HCEC 1CT (cell line): Measurements from ENCODE around the gene ANKRD13A.
"Not testable (repeated sequence)": the region's sequence is repeated elsewhere in the genome, so short reads cannot be mapped to it uniquely, and the experiment has no call there.

Experiments
- DNase-seq: peaks from one replicate; pipeline ENCODE4 v3.0.0-alpha.2; 2017

The ANKRD13A gene

GRCh38 chr12:109986236-109986635 lies 13.0 kb upstream of the ANKRD13A start:
- not testable (repeated sequence) for DNase-seq

- DNase-seq = no peak
Measured at GRCh38 chr12:109987615-109988014, 11.6 kb upstream of the ANKRD13A start.

GRCh38 chr12:109988274-109988673 lies 11.0 kb upstream of the ANKRD13A start:
- no peak for DNase-seq

GRCh38 chr12:109988903-109989302 lies 10.3 kb upstream of the ANKRD13A start:
- DNase-seq = no peak

- no peak for DNase-seq
Measured at GRCh38 chr12:109989380-109989779, 9.8 kb upstream of the ANKRD13A start.

GRCh38 chr12:109991586-109991985 lies 7.6 kb upstream of the ANKRD13A start:
- no peak for DNase-seq

- no peak for DNase-seq
Measured at GRCh38 chr12:109993091-109993490, 6.1 kb upstream of the ANKRD13A start.

- no peak for DNase-seq
Measured at GRCh38 chr12:109994401-109995175, 4.6 kb upstream of the ANKRD13A start.

GRCh38 chr12:109995361-109995685 lies 3.9 kb upstream of the ANKRD13A start:
- DNase-seq = no peak

GRCh38 chr12:109995686-109996482 lies 3.3 kb upstream of the ANKRD13A start, which contains the start of gene GIT2:
Gene GIT2, minus strand, starts transcription at chr12:109996368. Its CDS starts 144 bp downstream, at chr12:109996224.
- peak; percentile 89 for DNase-seq

- DNase-seq = no peak
Measured at GRCh38 chr12:109996483-109996853, 2.8 kb upstream of the ANKRD13A start.

GRCh38 chr12:109997393-109997792 lies 1.8 kb upstream of the ANKRD13A start:
- no peak for DNase-seq

- DNase-seq = no peak
Measured at GRCh38 chr12:109998241-109998903, 858 bp upstream of the ANKRD13A start.

- no peak for DNase-seq
Measured at GRCh38 chr12:109999649-109999971, 380 bp downstream of the ANKRD13A start.

GRCh38 chr12:109999983-110000505 lies 814 bp downstream of the ANKRD13A start:
- DNase-seq = peak; percentile 47

- DNase-seq = peak; percentile 93
Measured at GRCh38 chr12:110001596-110001995, 2.4 kb downstream of the ANKRD13A start.

GRCh38 chr12:110002676-110003515 lies 3.7 kb downstream of the ANKRD13A start:
- no peak for DNase-seq

GRCh38 chr12:110004598-110004997 lies 5.4 kb downstream of the ANKRD13A start:
- DNase-seq = no peak

GRCh38 chr12:110005319-110005973 lies 6.2 kb downstream of the ANKRD13A start:
- DNase-seq = no peak

GRCh38 chr12:110006115-110006514 lies 6.9 kb downstream of the ANKRD13A start:
- no peak for DNase-seq

GRCh38 chr12:110007881-110008280 lies 8.7 kb downstream of the ANKRD13A start:
- DNase-seq = no peak
